ENCODE measurements around the gene MTHFSD. TPM values are rescaled to one million over a fixed set of nuclear protein-coding genes. Genes with fewer than 3 reads are reported as not detected.

The MTHFSD gene
- total RNA-seq, 3 donors from 2014 or later = 15.8 to 30.2 (median 27.7) TPM

GRCh38 chr16:86508947-86509758 lies 45.9 kb downstream of the MTHFSD start:
- Histone ChIP-seq H3K9me3 (no peaks in the 10 kb centered on the region), H3K4me1 (peaks cover 14 to 21% of the 10 kb centered on the region in 2 donors), H3K36me3 (no peaks in the 10 kb centered on the region), H3K4me3 (peak overlapping the region; percentile 57 to 81 (median 57)), H3K27ac (peak overlapping the region in 1 of 2 donors; percentile 58), H3K27me3 (peaks cover 24 to 97% of the 10 kb centered on the region in 2 donors)
- no peak for DNase-seq (ENCODE audit: low spot score in 2 of 2)
- intact Hi-C loops (cut with DNase I; ENCODE audit: low total_unique reads) = no loop called here
- no peak for TF ChIP-seq POLR2AphosphoS5 (IDR thresholded peaks at IDR 0.05)
- no peak for TF ChIP-seq POLR2A (IDR thresholded peaks at IDR 0.05)
- TF ChIP-seq CTCF (IDR thresholded peaks at IDR 0.05) = no peak

GRCh38 chr16:86508028-86508946 lies 46.7 kb downstream of the MTHFSD start:
- H3K36me3 ChIP-seq = no peaks in the 10 kb centered on the region
- intact Hi-C loops (cut with DNase I; ENCODE audit: low total_unique reads) = no loop called here
- H3K4me1 ChIP-seq = peaks cover 14 to 21% of the 10 kb centered on the region in 2 donors
- peaks cover 28 to 99% of the 10 kb centered on the region in 2 donors for H3K27me3 ChIP-seq
- H3K9me3 ChIP-seq = no peaks in the 10 kb centered on the region
- H3K4me3 ChIP-seq = peak overlapping the region; percentile 57 to 81 (median 57)
- DNase-seq (ENCODE audit: low spot score in 2 of 2) = no peak
- TF ChIP-seq CTCF (IDR thresholded peaks at IDR 0.05) (no peak), POLR2A (IDR thresholded peaks at IDR 0.05) (no peak), POLR2AphosphoS5 (IDR thresholded peaks at IDR 0.05) (no peak)
- no peak overlapping the region for H3K27ac ChIP-seq

- peaks cover 24 to 99% of the 10 kb centered on the region in 2 donors for H3K27me3 ChIP-seq
- no peak for DNase-seq (ENCODE audit: low spot score in 2 of 2)
Measured at GRCh38 chr16:86507173-86508027, 47.6 kb downstream of the MTHFSD start.

More at GRCh38 chr16:86507173-86508027, 47.6 kb downstream of the MTHFSD start:
- H3K36me3 ChIP-seq = no peaks in the 10 kb centered on the region
- no peaks in the 10 kb centered on the region for H3K9me3 ChIP-seq
- intact Hi-C loops (cut with DNase I; ENCODE audit: low total_unique reads) = no loop called here
- H3K27ac ChIP-seq = no peak overlapping the region
- H3K4me1 ChIP-seq = peaks cover 14 to 21% of the 10 kb centered on the region in 2 donors
- peak overlapping the region in 1 of 3 donors; percentile 81 for H3K4me3 ChIP-seq
- TF ChIP-seq POLR2A (IDR thresholded peaks at IDR 0.05) (no peak), CTCF (IDR thresholded peaks at IDR 0.05) (no peak), POLR2AphosphoS5 (IDR thresholded peaks at IDR 0.05) (no peak)

Data from breast epithelium (tissue), 4 donors.